Activated CD8-positive, alpha-beta memory T cell treated with anti-CD3 and anti-CD28 coated beads, Interleukin-2, amount 50 U/mL, for 4 hours (primary cell): ENCODE measurements around the gene GRN.

Experiments used
- DNase-seq: peaks from one replicate; pipeline ENCODE4 v3.0.0-alpha.2; 2020

The GRN gene

GRCh38 chr17:44344939-44345453 lies at the start of gene GRN:
Gene GRN, plus strand, starts transcription at chr17:44345302. Its CDS starts 3,863 bp downstream, at chr17:44349165.
- peak; percentile 81 for DNase-seq

- no peak for DNase-seq
Measured at GRCh38 chr17:44297975-44298374, 47.1 kb upstream of the GRN start.

GRCh38 chr17:44304651-44305050 lies 40.5 kb upstream of the GRN start:
- no peak for DNase-seq

GRCh38 chr17:44307387-44308186 lies 37.5 kb upstream of the GRN start:
- DNase-seq = no peak

GRCh38 chr17:44308320-44308818 lies 36.7 kb upstream of the GRN start, which contains the start of gene RUNDC3A:
Gene RUNDC3A, plus strand, starts transcription at chr17:44308601. Its CDS starts 232 bp downstream, at chr17:44308833.
- peak; percentile 88 for DNase-seq

GRCh38 chr17:44308865-44309264 lies 36.2 kb upstream of the GRN start:
- DNase-seq = no peak

- no peak for DNase-seq
Measured at GRCh38 chr17:44309472-44309871, 35.6 kb upstream of the GRN start.

- DNase-seq = no peak
Measured at GRCh38 chr17:44310188-44310587, 34.9 kb upstream of the GRN start.

GRCh38 chr17:44310609-44311376 lies 34.3 kb upstream of the GRN start:
- DNase-seq = no peak

- DNase-seq = no peak
Measured at GRCh38 chr17:44311562-44312181, 33.4 kb upstream of the GRN start.

GRCh38 chr17:44312396-44313104 lies 32.6 kb upstream of the GRN start:
- no peak for DNase-seq

GRCh38 chr17:44314031-44314430 lies 31.1 kb upstream of the GRN start:
- no peak for DNase-seq

GRCh38 chr17:44314524-44314868 lies 30.6 kb upstream of the GRN start:
- no peak for DNase-seq

- no peak for DNase-seq
Measured at GRCh38 chr17:44314869-44315661, 30.0 kb upstream of the GRN start.

GRCh38 chr17:44315760-44316731 lies 29.1 kb upstream of the GRN start:
- DNase-seq = no peak

GRCh38 chr17:44317545-44317944 lies 27.6 kb upstream of the GRN start:
- no peak for DNase-seq

- no peak for DNase-seq
Measured at GRCh38 chr17:44318077-44318892, 26.8 kb upstream of the GRN start.

- DNase-seq = no peak
Measured at GRCh38 chr17:44320066-44320465, 25.0 kb upstream of the GRN start.
